GM19099 (cell line): Measurements from ENCODE around the gene HMCN1.

Source experiments
- POLR2A ChIP-seq: IDR thresholded peaks from 3 replicates; pipeline ENCODE4 v1.6.1; 2011; ENCODE audit warnings: low read depth; ENCODE audit not compliant: insufficient read length; ENCODE audit errors: extremely low read depth

The HMCN1 gene

GRCh38 chr1:186063091-186063657, 329.0 kb downstream of the HMCN1 start:
- no peak for TF ChIP-seq POLR2A

DNA sequence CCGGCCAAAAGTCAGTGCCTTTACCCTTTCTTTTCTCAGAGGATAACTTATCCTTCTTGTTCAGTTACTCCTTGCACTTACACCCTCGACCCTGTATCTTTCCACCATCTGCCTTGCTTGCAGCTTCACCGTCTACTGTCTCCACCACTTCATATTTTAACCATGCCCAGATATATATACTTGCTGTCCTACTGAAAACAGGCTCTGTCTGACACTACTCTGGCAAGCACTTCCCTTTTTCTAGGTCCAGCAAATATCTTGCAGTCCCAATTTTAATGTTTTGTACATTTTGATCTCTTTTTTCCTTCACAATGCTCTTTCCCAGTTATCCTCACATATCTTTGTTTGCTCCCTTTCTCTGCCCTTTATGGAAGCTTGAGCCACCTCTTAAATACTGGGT, 332.2 kb downstream of the HMCN1 start:
- no peak for TF ChIP-seq POLR2A

DNA sequence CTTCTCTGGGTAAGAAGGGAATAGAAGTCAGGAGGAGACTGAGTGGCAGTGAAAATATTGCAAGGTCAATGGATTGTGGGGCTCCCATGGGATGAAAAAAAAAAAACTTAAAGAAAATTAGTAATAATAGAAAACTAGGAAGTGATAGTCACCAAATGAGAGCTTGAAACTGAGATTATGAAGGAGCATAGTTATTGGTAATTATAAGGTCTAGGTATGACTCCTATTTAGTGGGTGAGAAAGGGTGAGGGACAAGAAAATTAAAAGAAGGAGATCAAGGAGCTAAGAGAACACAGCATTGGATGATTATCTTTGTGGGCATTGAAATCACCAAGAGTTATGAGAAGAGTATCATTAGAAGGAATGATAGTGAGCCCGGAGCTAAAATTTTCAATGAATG, 339.5 kb downstream of the HMCN1 start:
- TF ChIP-seq POLR2A, result no peak

- TF ChIP-seq POLR2A, result no peak
These were observed 341.8 kb downstream of the HMCN1 start for GRCh38 chr1:186076006-186076405.

- no peak for TF ChIP-seq POLR2A
These were observed 344.1 kb downstream of the HMCN1 start for GRCh38 chr1:186078245-186078644.

- TF ChIP-seq POLR2A, result no peak
These were observed 345.0 kb downstream of the HMCN1 start for GRCh38 chr1:186079084-186079684.

DNA sequence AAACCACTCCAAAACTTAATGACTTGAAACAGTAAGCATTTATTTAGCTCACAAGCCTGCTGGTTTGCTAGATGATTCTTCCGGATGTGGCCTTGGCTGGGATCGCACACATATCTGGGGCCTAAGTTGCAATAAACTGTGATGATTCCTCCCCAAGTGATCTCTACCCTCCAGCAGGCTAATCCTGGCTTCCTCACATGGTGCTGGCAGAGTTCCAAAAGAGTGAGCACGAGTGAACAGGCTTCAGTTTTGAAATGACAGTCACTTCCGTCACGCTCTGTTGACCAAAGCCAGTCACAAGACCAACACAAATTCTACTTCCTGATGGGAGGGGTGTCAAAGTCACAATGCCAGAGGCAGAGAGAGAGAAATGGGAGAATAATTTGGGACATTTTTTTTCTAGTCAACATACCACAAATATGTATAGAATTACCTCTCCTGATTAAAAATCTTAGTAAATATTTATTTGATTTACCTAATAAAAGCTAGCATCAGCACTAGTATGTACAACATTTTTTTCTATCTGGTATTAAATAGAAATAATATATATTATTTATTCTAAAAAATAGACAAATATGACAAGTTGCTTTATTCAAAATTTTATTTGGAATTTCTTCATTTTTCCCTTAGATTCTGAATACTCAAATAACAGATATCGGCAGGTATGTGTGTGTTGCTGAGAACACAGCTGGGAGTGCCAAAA, 348.2 kb downstream of the HMCN1 start:
- no peak for TF ChIP-seq POLR2A

DNA sequence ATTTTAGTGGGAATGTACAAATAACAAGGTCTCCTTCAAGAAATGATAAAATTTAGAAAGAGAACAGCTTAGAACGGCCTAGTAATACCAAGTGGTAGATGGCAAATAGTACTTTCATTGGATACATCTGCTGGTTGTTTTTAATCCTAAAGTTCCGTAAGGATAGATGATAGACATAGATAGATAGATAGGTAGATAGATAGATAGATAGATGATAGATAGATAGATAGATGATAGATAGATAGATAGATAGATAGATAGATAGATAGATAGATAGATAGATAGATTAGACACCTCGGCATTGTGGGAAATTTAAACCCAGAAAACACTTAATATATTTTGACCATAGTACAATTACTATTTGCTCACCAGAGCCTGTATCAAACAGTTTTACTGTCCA, 352.4 kb downstream of the HMCN1 start:
- TF ChIP-seq POLR2A, result no peak

DNA sequence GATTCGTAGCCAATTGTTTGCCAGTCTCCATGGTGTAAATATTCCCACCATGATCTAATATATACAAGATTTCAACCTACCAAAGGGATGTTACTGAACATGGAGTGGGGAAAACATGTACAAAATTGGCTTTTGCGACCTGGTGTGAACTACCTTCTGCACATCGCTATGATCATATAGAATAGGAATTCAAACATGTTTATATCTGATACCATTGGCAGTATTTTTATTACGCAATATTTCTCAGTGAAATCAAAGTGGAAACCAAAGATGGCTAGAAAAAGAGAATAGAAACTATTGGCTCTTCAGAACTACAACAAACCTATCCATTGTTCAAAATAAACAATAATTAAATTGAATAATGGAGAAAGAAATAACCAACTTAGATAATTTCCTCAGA, 355.7 kb downstream of the HMCN1 start:
- no peak for TF ChIP-seq POLR2A

- TF ChIP-seq POLR2A, result no peak
These were observed 357.1 kb downstream of the HMCN1 start for GRCh38 chr1:186091222-186091720.

- no peak for TF ChIP-seq POLR2A
These were observed 359.2 kb downstream of the HMCN1 start for GRCh38 chr1:186093437-186093836.

GRCh38 chr1:186094172-186094571, 360.0 kb downstream of the HMCN1 start:
- TF ChIP-seq POLR2A, result no peak

DNA sequence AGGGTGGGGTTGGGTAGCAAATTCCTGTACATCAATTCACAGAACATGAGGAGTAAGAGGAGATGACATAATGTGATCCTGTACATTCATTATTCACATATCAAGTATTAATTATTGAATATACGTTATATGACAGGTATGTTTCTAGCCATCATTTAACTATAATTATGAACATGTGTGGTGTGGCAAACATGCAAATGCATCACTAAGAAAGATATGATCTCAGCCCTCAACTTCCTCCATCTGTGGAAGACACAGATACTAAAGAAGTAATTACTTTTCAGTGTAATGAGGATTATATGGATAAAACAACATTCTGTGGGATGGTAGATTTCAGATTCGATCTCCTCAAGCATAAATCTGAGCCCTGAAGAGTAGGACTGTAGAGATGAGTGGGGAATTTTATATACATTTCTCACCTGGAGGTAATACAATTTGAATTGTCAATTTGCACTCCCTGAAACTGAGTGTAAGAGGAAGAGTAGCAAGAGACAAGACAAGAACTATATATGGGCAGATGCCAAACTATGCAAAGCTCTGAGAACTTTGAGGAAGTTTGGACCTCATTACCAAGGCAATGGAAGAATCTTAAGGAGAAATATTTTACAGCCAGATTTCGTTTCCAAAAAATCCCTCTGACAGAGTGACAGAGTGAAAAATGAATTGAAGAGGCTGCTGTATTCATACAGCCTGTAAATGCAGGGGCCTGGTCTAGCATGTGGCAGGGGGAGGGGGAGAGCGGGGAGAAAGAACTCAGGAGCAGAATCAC, 365.3 kb downstream of the HMCN1 start:
- TF ChIP-seq POLR2A, result no peak

DNA sequence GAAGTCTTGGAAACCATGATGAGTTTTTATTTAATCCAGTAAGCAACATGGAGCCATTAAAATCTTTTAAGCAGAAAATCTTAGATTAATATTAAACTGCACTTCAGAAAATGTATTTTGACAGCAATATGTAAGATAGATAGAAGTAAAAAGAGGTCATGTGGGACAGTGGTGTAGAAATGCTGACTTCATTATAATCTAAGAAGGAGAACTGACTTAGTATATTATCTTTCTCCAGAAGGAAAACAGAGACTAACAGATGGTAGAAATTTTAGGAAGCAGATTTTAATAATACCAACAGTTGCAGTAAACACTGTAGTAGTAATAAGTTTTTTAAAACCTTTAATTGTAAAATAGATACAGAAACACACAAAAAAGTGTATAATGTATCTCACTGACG, 367.9 kb downstream of the HMCN1 start:
- TF ChIP-seq POLR2A, result no peak

DNA sequence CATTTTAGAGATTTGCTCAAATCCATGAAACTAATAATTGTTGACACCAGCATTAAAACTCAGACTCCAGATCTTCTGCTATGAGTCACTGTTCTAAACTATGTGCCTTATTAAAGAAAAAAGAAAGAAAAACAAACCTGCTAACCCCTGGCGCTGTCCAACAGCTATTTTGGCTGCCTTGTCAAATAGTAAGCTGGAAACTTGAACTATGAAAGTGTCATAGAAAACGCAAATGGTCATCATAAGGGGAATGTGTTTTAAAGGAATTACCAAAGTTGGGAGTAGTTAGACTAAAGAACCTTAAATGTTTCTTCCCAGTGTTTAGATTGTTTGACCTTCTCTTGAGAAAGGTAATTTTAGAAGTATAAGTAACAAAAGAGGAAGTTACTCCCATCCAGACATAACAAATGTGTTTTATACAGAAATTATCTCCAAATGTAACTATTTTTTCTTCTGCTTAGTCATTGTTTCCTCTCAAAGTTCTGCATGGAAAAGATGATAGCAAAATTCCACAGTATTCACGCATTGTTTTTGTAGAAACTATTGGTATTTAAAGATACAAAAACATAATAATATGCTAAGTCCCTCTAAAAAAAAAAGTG, 368.5 kb downstream of the HMCN1 start:
- TF ChIP-seq POLR2A, result no peak

- no peak for TF ChIP-seq POLR2A
These were observed 370.3 kb downstream of the HMCN1 start for GRCh38 chr1:186104459-186104858.

DNA sequence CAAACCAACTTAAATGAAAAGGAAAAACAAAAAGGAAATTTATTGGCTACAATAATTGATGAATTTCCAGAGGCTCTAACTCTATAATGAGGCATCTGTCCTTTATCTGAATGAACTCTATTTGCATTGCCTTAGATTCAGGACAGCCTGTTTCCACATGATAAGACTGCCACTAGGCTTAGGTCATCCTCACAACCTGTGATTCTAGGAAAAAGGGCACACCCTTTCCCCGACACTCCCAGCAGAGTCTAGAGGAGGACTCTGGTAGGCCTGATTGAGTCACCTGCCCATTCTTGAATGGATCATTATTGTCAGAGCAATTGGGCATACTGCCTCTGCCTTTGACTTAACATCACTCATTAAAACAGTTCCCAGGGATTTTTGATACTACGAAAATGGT, 378.1 kb downstream of the HMCN1 start:
- TF ChIP-seq POLR2A, result no peak
